C4-2B (cell line): ENCODE results near the gene TMEM167B.

Experiments used
- CTCF ChIP-seq: fragments of 450-650 bp; conservative IDR thresholded peaks from 2 replicates; pipeline ENCODE4 v1.5.1; 2017; ENCODE audit warnings: mild to moderate bottlenecking
- ZFX ChIP-seq: fragments of 450-650 bp; IDR thresholded peaks from 2 replicates; pipeline ENCODE4 v1.6.1; 2017

- TF ChIP-seq CTCF (no peak), ZFX (no peak)
Observed at GRCh38 chr1:109133002-109133706, 42.6 kb downstream of the TMEM167B start.
